Measurements from ENCODE around the gene ZNF462. TPM values are rescaled to one million over a fixed set of nuclear protein-coding genes. Genes with fewer than 3 reads are reported as not detected.
A peak's percentile ranks its signal among the peaks of the same experiment; 100 is the strongest.

ZNF462 gene
- total RNA-seq, 1 experiment from 2014 or later, result 121 TPM

- TF ChIP-seq, protein P1, sequence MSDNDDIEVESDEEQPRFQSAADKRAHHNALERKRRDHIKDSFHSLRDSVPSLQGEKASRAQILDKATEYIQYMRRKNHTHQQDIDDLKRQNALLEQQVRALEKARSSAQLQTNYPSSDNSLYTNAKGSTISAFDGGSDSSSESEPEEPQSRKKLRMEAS (CRISPR knock-in tag; IDR thresholded peaks at IDR 0.05), result no peak
Observed at GRCh38 chr9:106867286-106867685, 4.3 kb downstream of the ZNF462 start (continued).

DNA sequence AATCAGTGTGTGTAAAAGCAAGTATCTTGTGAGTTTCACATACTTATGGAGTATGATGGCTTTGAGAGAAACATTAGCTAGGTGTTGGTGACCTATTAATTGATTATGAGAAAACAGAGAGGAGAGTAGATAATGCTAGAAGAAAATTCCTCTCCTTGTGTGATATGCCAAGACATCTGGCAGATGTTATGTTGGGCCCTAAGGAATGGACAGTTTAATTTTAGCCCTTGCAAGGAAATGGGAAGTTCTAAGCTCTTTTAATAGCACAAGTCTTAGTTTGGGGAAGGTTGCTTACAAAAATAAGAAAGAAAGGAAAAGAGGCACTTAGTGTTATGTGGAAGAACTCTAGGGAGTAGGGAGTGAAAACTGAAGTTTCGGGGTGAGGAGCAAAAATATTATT lies 5.1 kb downstream of the ZNF462 start:
- H3K9me3 Mint-ChIP-seq, result peaks cover 3% of the 10 kb centered on the region; the same call in 1 of the 2 replicates
- CTCF ChIA-PET, result no interaction called here
- peaks cover 87% of the 10 kb centered on the region for H3K4me1 Mint-ChIP-seq
- H3K27ac Mint-ChIP-seq, result peak overlapping the region; percentile 43
- H3K4me3 Mint-ChIP-seq, result peak overlapping the region; percentile 4
- peaks cover 38% of the 10 kb centered on the region for H3K36me3 Mint-ChIP-seq
- DNase-seq (ENCODE audit: low spot score), result no peak
- ATAC-seq, result no peak
- no peaks in the 10 kb centered on the region for H3K27me3 Mint-ChIP-seq (ENCODE audit: low read depth)
- TF ChIP-seq, protein P2, sequence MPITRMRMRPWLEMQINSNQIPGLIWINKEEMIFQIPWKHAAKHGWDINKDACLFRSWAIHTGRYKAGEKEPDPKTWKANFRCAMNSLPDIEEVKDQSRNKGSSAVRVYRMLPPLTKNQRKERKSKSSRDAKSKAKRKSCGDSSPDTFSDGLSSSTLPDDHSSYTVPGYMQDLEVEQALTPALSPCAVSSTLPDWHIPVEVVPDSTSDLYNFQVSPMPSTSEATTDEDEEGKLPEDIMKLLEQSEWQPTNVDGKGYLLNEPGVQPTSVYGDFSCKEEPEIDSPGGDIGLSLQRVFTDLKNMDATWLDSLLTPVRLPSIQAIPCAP (CRISPR knock-in tag; IDR thresholded peaks at IDR 0.05), result no peak
- no peak for TF ChIP-seq NR2C2 (CRISPR knock-in tag; IDR thresholded peaks at IDR 0.05)
- TF ChIP-seq KAT7 (CRISPR knock-in tag; IDR thresholded peaks at IDR 0.05; ENCODE audit: borderline replicate concordance), result no peak
- no peak for TF ChIP-seq HMGA2 (CRISPR knock-in tag; IDR thresholded peaks at IDR 0.05)
- no peak for TF ChIP-seq ARID4B (CRISPR knock-in tag; IDR thresholded peaks at IDR 0.05; ENCODE audit: borderline replicate concordance)
- TF ChIP-seq, protein P3, sequence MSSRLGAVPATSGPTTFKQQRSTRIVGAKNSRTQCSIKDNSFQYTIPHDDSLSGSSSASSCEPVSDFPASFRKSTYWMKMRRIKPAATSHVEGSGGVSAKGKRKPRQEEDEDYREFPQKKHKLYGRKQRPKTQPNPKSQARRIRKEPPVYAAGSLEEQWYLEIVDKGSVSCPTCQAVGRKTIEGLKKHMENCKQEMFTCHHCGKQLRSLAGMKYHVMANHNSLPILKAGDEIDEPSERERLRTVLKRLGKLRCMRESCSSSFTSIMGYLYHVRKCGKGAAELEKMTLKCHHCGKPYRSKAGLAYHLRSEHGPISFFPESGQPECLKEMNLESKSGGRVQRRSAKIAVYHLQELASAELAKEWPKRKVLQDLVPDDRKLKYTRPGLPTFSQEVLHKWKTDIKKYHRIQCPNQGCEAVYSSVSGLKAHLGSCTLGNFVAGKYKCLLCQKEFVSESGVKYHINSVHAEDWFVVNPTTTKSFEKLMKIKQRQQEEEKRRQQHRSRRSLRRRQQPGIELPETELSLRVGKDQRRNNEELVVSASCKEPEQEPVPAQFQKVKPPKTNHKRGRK (CRISPR knock-in tag; IDR thresholded peaks at IDR 0.05; ENCODE audit: borderline replicate concordance), result no peak
- POLR2A ChIA-PET, result no interaction called here

GRCh38 chr9:106868565-106868964 lies 5.6 kb downstream of the ZNF462 start:
- H3K27ac Mint-ChIP-seq, result 0 out of 2 replicates have a peak overlapping the region, but pooled peaks have one; percentile 86
- peaks cover 92% of the 10 kb centered on the region for H3K4me1 Mint-ChIP-seq
- no peaks in the 10 kb centered on the region for H3K27me3 Mint-ChIP-seq (ENCODE audit: low read depth)
- TF ChIP-seq ETV6 (CRISPR knock-in tag; IDR thresholded peaks at IDR 0.05), result no peak
- no peak for TF ChIP-seq CREM (CRISPR knock-in tag; IDR thresholded peaks at IDR 0.05)
- no peak for TF ChIP-seq E2F4 (CRISPR knock-in tag; IDR thresholded peaks at IDR 0.05; ENCODE audit: borderline replicate concordance, low read depth)
- TF ChIP-seq CBFB (CRISPR knock-in tag; IDR thresholded peaks at IDR 0.05; ENCODE audit: low read depth), result no peak
- TF ChIP-seq E2F1 (CRISPR knock-in tag; IDR thresholded peaks at IDR 0.05), result no peak
- TF ChIP-seq TCF7 (CRISPR knock-in tag; IDR thresholded peaks at IDR 0.05; ENCODE audit: low read depth), result no peak
- TF ChIP-seq RELA (CRISPR knock-in tag; IDR thresholded peaks at IDR 0.05; ENCODE audit: borderline replicate concordance), result no peak
- no peak for TF ChIP-seq MXD4 (CRISPR knock-in tag; IDR thresholded peaks at IDR 0.05; ENCODE audit: borderline replicate concordance)
- no peak for TF ChIP-seq ESRRA (CRISPR knock-in tag; IDR thresholded peaks at IDR 0.05; ENCODE audit: borderline replicate concordance)
- no peak for TF ChIP-seq AR (CRISPR knock-in tag; IDR thresholded peaks at IDR 0.05)
- TF ChIP-seq NFATC4 (CRISPR knock-in tag; IDR thresholded peaks at IDR 0.05), result no peak
- no peak for TF ChIP-seq HMGA2 (CRISPR knock-in tag; IDR thresholded peaks at IDR 0.05)
- peaks cover 3% of the 10 kb centered on the region; the same call in 1 of the 2 replicates for H3K9me3 Mint-ChIP-seq
- ChIA-PET CTCF (no interaction called here), POLR2A (no interaction called here)
- ATAC-seq, result no peak
- H3K36me3 Mint-ChIP-seq, result peaks cover 38% of the 10 kb centered on the region
- no peak for DNase-seq (ENCODE audit: low spot score)
- H3K4me3 Mint-ChIP-seq, result no peak overlapping the region
